Occipital lobe (tissue), 2 donors: Measurements from ENCODE around the gene CHI3L1. TPM values are rescaled to one million over a fixed set of nuclear protein-coding genes. Genes with fewer than 3 reads are reported as not detected.

Experiments
- DNase-seq: peaks from one replicate; lab custom pipeline; 2025; lab: John Stamatoyannopoulos, UW
- total RNA-seq: library from RNA; depleted of rRNA; stranded (reverse); fragments of >200 nt; gene quantifications from one replicate; pipeline ENCODE4 v1.2.3, GENCODE V29; 2014

The CHI3L1 gene
- total RNA-seq, 1 donor from 2014 or later = 1.6 TPM

- DNase-seq = no peak
Measured at GRCh38 chr1:203206129-203206687, 19.7 kb upstream of the CHI3L1 start.

GRCh38 chr1:203204756-203205155, 18.3 kb upstream of the CHI3L1 start:
- no peak for DNase-seq

GRCh38 chr1:203202431-203203245, 16.1 kb upstream of the CHI3L1 start:
- no peak for DNase-seq

- DNase-seq = no peak
Measured at GRCh38 chr1:203201516-203202205, 15.2 kb upstream of the CHI3L1 start.

- no peak for DNase-seq
Measured at GRCh38 chr1:203200916-203201315, 14.4 kb upstream of the CHI3L1 start.

- no peak for DNase-seq
Measured at GRCh38 chr1:203199816-203200571, 13.5 kb upstream of the CHI3L1 start.

- no peak for DNase-seq
Measured at GRCh38 chr1:203199481-203199815, 12.9 kb upstream of the CHI3L1 start.

- no peak for DNase-seq
Measured at GRCh38 chr1:203199002-203199401, 12.5 kb upstream of the CHI3L1 start.

- DNase-seq = no peak
Measured at GRCh38 chr1:203197625-203198024, 11.1 kb upstream of the CHI3L1 start.

GRCh38 chr1:203196371-203196770, 9.9 kb upstream of the CHI3L1 start:
- no peak for DNase-seq

- DNase-seq = no peak
Measured at GRCh38 chr1:203190949-203191348, 4.4 kb upstream of the CHI3L1 start.

- peak; percentile 40 for DNase-seq
Measured at GRCh38 chr1:203189951-203190352, 3.4 kb upstream of the CHI3L1 start.

GRCh38 chr1:203188686-203189232, 2.3 kb upstream of the CHI3L1 start:
- DNase-seq = no peak

- DNase-seq = no peak
Measured at GRCh38 chr1:203187689-203188264, 1.3 kb upstream of the CHI3L1 start.

GRCh38 chr1:203187304-203187685, 791 bp upstream of the CHI3L1 start:
- DNase-seq = no peak

- no peak for DNase-seq
Measured at GRCh38 chr1:203186091-203186445, 436 bp downstream of the CHI3L1 start.

- no peak for DNase-seq
Measured at GRCh38 chr1:203185585-203185984, 919 bp downstream of the CHI3L1 start.

- no peak for DNase-seq
Measured at GRCh38 chr1:203185061-203185461, 1.4 kb downstream of the CHI3L1 start.

- DNase-seq = no peak
Measured at GRCh38 chr1:203184467-203184866, 2.0 kb downstream of the CHI3L1 start.

GRCh38 chr1:203183828-203184227, 2.7 kb downstream of the CHI3L1 start:
- DNase-seq = no peak

GRCh38 chr1:203182387-203182953, 4.0 kb downstream of the CHI3L1 start:
- no peak for DNase-seq
